Tibial artery (tissue), 4 donors: ENCODE results near the gene CCDC68.

Source experiments
- DNase-seq, 2 donors: peaks; one replicate each; pipeline ENCODE4 v3.0.0-alpha.2; 2019
- H3K27ac ChIP-seq, 2 donors: fragments of 200-600 bp; sonication (generic) in 1 of 2; 1 replicate in 1 of 2; 2 replicates in 1 of 2; pipeline ENCODE4 v1.5.1; 2018 to 2019; ENCODE audit warnings: mild to moderate bottlenecking in 1 of 2
- H3K27me3 ChIP-seq, 2 donors: fragments of 200-600 bp; sonication (generic) in 1 of 2; one replicate each; pipeline versions ENCODE4 v1.5.1 to v1.6.0; 2016 to 2019
- H3K36me3 ChIP-seq, 3 donors: fragments of 200-600 bp; sonication (generic) in 2 of 3; one replicate each; pipeline ENCODE4 v1.5.1; 2016 to 2019; ENCODE audit warnings: mild to moderate bottlenecking in 2 of 3
- H3K4me1 ChIP-seq, 4 donors: fragments of 200-600 bp; sonication (generic) in 2 of 4; 1 replicate in 3 of 4; 2 replicates in 1 of 4; pipeline ENCODE4 v1.5.1; 2016 to 2019
- H3K4me3 ChIP-seq, 2 donors: fragments of 200-600 bp; sonication (generic) in 1 of 2; 1 replicate in 1 of 2; 2 replicates in 1 of 2; pipeline ENCODE4 v1.5.1; 2018 to 2019; ENCODE audit warnings: mild to moderate bottlenecking in 2 of 2
- H3K9me3 ChIP-seq, 3 donors: fragments of 200-600 bp; sonication (generic) in 1 of 3; one replicate each; pipeline ENCODE4 v1.5.1; 2016 to 2019
- CTCF ChIP-seq, 2 experiments: fragments of 200-600 bp in 1 of 2; fragments of 450-650 bp in 1 of 2; IDR thresholded peaks; one replicate each; pipeline ENCODE4 v1.5.1; 2017 to 2019; ENCODE audit warnings: antibody characterized with exemption in 2 of 2, mild to moderate bottlenecking in 1 of 2, moderate library complexity in 1 of 2
- intact Hi-C: fragments of 100-400 bp; cut with DNase I; formaldehyde crosslinking; loops from one replicate; pipeline ENCODE4 v1.15.0; 2023; ENCODE audit warnings: low total_unique reads

Gene CCDC68

DNA sequence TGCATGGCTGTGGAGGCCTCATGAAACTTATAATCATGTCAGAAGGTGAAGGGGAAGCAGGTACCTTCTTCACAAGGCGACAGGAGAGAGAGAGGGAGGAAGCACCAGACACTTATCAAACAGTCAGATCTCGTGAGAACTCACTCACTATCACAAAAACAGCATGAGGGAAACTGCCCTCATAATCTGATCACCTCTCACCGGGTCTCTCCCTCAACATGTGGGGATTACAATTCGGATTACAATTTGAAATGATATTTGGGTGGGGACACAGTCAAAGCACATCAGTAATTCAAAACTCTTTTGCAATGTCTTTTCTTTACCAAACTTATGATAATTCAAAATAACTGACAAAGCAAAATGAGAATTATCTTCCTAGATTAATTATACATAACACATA is 8.5 kb upstream of the CCDC68 start:
- no peaks in the 10 kb centered on the region for H3K9me3 ChIP-seq
- intact Hi-C loops = no loop called here

DNA sequence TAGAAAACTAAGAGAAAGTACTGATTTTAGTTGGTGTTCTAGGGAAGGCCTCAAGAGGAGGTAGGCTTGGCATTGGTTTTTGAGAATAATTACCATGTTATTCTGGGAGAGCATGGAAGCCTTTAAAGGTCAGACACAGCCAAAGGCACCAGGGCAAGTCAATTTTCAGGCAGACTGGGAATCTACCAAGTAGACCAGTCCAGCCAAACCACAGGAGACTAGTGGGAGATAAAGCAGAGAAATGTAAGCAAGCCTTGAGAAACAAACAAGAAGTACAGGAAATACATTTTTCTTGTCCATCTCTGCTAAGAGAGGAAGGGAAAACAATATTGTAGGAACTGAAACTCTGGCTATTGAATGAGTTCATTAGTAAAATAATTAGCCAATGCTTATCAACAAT is 5.5 kb upstream of the CCDC68 start:
- no peak for DNase-seq
- TF ChIP-seq CTCF (IDR thresholded peaks at IDR 0.05) = no peak
- Histone ChIP-seq H3K9me3 (no peaks in the 10 kb centered on the region), H3K27ac (no peak overlapping the region), H3K4me1 (no peaks in the 10 kb centered on the region), H3K27me3 (no peaks in the 10 kb centered on the region), H3K36me3 (no peaks in the 10 kb centered on the region), H3K4me3 (no peak overlapping the region)
- intact Hi-C loops = no loop called here

More for the DNA sequence above, 8.5 kb upstream of the CCDC68 start:
- Histone ChIP-seq H3K36me3 (no peaks in the 10 kb centered on the region), H3K4me1 (no peaks in the 10 kb centered on the region), H3K27ac (no peak overlapping the region), H3K4me3 (no peak overlapping the region), H3K27me3 (no peaks in the 10 kb centered on the region)
- no peak for TF ChIP-seq CTCF (IDR thresholded peaks at IDR 0.05)
- DNase-seq = no peak

- DNase-seq = no peak
- H3K36me3 ChIP-seq = no peaks in the 10 kb centered on the region
- H3K4me3 ChIP-seq = no peak overlapping the region
- H3K9me3 ChIP-seq = no peaks in the 10 kb centered on the region
- H3K27me3 ChIP-seq = peaks cover 0 to 4% of the 10 kb centered on the region in 2 donors
- H3K27ac ChIP-seq = no peak overlapping the region
- no peaks in the 10 kb centered on the region for H3K4me1 ChIP-seq
- intact Hi-C loops = no loop called here
- no peak for TF ChIP-seq CTCF (IDR thresholded peaks at IDR 0.05)
Measured at GRCh38 chr18:54962919-54963645, 3.8 kb upstream of the CCDC68 start.

DNA sequence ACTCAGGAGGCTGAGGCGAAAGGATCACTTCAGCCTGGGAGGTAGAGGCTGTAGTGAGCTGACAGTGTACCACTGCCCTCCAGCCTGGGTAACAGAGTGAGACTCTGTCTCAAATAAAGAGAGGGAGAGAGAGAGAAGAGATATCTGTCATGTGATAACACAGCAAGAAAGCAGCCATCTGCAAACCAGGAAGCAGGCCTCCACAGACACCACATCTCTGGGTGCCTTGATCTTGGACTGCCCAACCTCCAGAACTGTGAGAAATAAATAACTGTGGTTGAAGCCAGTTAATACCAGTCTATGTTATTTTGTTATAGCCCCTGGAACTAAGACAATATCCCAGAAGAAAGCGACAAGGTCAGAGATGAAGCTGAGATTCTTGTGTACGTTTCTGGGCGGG is 2.6 kb upstream of the CCDC68 start:
- Histone ChIP-seq H3K9me3 (no peaks in the 10 kb centered on the region), H3K36me3 (no peaks in the 10 kb centered on the region), H3K4me3 (no peak overlapping the region), H3K4me1 (no peaks in the 10 kb centered on the region), H3K27ac (no peak overlapping the region), H3K27me3 (peaks cover 0 to 4% of the 10 kb centered on the region in 2 donors)
- intact Hi-C loops = no loop called here
- TF ChIP-seq CTCF (IDR thresholded peaks at IDR 0.05) = no peak
- no peak for DNase-seq

DNA sequence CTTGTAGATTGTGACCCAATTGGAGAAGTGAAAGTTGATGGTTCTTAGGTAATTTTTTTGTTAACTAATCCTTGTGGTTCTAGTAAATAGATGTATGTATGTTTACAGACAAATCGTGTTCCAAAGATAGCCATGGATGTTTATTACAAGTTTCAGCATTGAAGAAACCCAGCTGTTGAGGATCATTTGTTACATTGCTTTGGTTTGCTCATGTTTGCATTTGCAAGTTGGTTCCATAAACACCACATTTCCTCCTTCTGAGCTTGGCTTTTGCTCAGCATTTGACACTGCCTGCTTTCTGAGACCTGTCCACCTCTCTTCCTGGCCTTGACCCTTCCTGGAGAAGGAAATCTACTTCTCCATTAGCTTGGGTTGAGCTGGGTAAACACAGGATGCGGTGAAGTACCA is 1.8 kb upstream of the CCDC68 start:
- Histone ChIP-seq H3K4me1 (no peaks in the 10 kb centered on the region), H3K9me3 (no peaks in the 10 kb centered on the region), H3K27ac (no peak overlapping the region), H3K27me3 (peaks cover 0 to 4% of the 10 kb centered on the region in 2 donors), H3K4me3 (no peak overlapping the region), H3K36me3 (no peaks in the 10 kb centered on the region)
- intact Hi-C loops = no loop called here
- no peak for DNase-seq
- TF ChIP-seq CTCF (IDR thresholded peaks at IDR 0.05) = no peak
